IMR-90 (cell line): ENCODE data around the gene KATNB1.

ENCODE experiments used
- BHLHE40 ChIP-seq: fragments of 150-350 bp; IDR thresholded peaks from 2 replicates; pipeline ENCODE4 v1.6.1; 2016; ENCODE audit warnings: mild to moderate bottlenecking, low read depth, low read length
- POLR2A ChIP-seq: IDR thresholded peaks from 2 replicates; pipeline ENCODE4 v1.6.1; 2012; ENCODE audit warnings: mild to moderate bottlenecking, low read depth, low read length
- SMC3 ChIP-seq: fragments of 150-350 bp; IDR thresholded peaks from 2 replicates; pipeline ENCODE4 v1.6.1; 2016; ENCODE audit warnings: low read depth, mild to moderate bottlenecking, antibody characterized with exemption, low read length, moderate library complexity
- TF ChIP-seq, protein P1 (sequence below): conservative IDR thresholded peaks from 2 replicates; pipeline ENCODE4 v1.5.1; 2012; ENCODE audit warnings: mild to moderate bottlenecking, low read depth, low read length, improper control_type of control experiment

DNA sequence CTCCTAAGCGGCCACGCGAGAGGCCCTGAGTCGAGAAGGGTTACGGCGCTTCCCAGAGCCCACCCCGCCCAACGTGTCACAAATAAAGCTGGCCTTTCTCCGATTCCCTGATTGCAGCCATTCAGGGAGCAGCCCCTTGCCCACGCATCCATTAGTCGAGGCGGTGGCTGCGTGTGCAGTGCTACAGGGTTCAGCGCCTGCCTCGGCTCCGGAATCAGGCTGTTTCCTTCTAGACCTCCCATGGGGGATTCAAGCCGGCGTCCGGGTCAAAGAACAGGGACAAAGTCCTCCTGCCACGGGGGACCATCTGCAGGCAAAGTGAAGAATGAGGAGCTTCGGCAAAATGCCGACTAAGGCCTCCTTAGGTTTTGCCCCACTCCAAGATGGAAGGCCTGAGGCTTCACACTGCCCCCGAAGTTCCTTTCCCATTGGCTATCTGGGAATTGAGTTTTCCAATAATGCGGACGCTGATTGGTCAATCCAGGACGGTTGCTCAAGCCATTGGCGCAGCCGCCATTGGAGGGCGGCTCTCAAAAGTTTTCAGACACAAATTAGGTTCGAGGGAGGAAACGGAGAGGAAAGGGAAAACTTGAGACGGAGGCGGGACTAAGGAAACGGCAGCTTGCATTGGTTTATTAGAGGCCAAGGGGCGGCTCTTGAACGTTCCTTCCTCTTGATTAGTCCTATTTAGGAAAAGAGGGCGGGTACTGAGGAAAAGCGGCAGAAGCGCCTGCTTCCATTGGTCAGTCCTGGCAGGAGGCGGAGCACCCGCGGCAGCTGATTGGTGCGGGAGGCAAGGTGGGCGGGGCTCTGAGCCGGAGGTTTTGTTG is 430 bp upstream of the KATNB1 start:
- no peak for TF ChIP-seq SMC3
- TF ChIP-seq, protein P1, sequence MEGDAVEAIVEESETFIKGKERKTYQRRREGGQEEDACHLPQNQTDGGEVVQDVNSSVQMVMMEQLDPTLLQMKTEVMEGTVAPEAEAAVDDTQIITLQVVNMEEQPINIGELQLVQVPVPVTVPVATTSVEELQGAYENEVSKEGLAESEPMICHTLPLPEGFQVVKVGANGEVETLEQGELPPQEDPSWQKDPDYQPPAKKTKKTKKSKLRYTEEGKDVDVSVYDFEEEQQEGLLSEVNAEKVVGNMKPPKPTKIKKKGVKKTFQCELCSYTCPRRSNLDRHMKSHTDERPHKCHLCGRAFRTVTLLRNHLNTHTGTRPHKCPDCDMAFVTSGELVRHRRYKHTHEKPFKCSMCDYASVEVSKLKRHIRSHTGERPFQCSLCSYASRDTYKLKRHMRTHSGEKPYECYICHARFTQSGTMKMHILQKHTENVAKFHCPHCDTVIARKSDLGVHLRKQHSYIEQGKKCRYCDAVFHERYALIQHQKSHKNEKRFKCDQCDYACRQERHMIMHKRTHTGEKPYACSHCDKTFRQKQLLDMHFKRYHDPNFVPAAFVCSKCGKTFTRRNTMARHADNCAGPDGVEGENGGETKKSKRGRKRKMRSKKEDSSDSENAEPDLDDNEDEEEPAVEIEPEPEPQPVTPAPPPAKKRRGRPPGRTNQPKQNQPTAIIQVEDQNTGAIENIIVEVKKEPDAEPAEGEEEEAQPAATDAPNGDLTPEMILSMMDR, result no peak
- no peak for TF ChIP-seq BHLHE40
- TF ChIP-seq POLR2A, result peak; percentile 59; the same call in 1 of the 2 replicates
